ENCODE data around the gene MROH2A.

GRCh38 chr2:233772583-233772982 lies 5.5 kb upstream of the MROH2A start:
- TF ChIP-seq CTCF (IDR thresholded peaks at IDR 0.05) (no peak), POLR2A (IDR thresholded peaks at IDR 0.05) (no peak)
